ENCODE measurements around the gene CUEDC2.

The CUEDC2 gene

GRCh38 chr10:102432162-102432950 is at the start of gene CUEDC2:
TSS of gene CUEDC2 (minus strand) at chr10:102432574. CDS start at chr10:102425188, 7,386 bp downstream.
- H3K4me1 ChIP-seq (ENCODE audit: control insufficient read depth, insufficient read depth, low read length), result peaks cover 16% of the 10 kb centered on the region
- peak within 1 kb of the TSS; percentile 38 for H3K27ac ChIP-seq (ENCODE audit: low read depth, low read length)
- no peaks in the 10 kb centered on the region for H3K36me3 ChIP-seq (ENCODE audit: control insufficient read depth, insufficient read depth, low read length)
- peaks cover 42% of the 10 kb centered on the region for H3K27me3 ChIP-seq (ENCODE audit: control insufficient read depth, insufficient read depth, low read length)
- peak within 1 kb of the TSS; percentile 77 for H3K4me3 ChIP-seq (ENCODE audit: low read depth, low read length)
- H3K9ac ChIP-seq (ENCODE audit: low read depth, low read length), result peak within 1 kb of the TSS; percentile 58; the same call in 1 of the 2 replicates
- H3K9me3 ChIP-seq (ENCODE audit: control insufficient read depth, insufficient read depth, low read length), result no peaks in the 10 kb centered on the region

- Histone ChIP-seq H3K4me1 (ENCODE audit: control insufficient read depth, insufficient read depth, low read length) (no peaks in the 10 kb centered on the region), H3K27ac (ENCODE audit: low read depth, low read length) (no peak overlapping the region), H3K4me3 (ENCODE audit: low read depth, low read length) (no peak overlapping the region), H3K27me3 (ENCODE audit: control insufficient read depth, insufficient read depth, low read length) (no peaks in the 10 kb centered on the region), H3K9ac (ENCODE audit: low read depth, low read length) (no peak overlapping the region), H3K9me3 (ENCODE audit: control insufficient read depth, insufficient read depth, low read length) (no peaks in the 10 kb centered on the region), H3K36me3 (ENCODE audit: control insufficient read depth, insufficient read depth, low read length) (peaks cover 73% of the 10 kb centered on the region)
These were observed 48.0 kb upstream of the CUEDC2 start for GRCh38 chr10:102480396-102480795.

GRCh38 chr10:102479651-102480050 is 47.3 kb upstream of the CUEDC2 start:
- Histone ChIP-seq H3K36me3 (ENCODE audit: control insufficient read depth, insufficient read depth, low read length) (peaks cover 66% of the 10 kb centered on the region), H3K27ac (ENCODE audit: low read depth, low read length) (no peak overlapping the region), H3K4me1 (ENCODE audit: control insufficient read depth, insufficient read depth, low read length) (no peaks in the 10 kb centered on the region), H3K27me3 (ENCODE audit: control insufficient read depth, insufficient read depth, low read length) (no peaks in the 10 kb centered on the region), H3K9ac (ENCODE audit: low read depth, low read length) (no peak overlapping the region), H3K9me3 (ENCODE audit: control insufficient read depth, insufficient read depth, low read length) (no peaks in the 10 kb centered on the region), H3K4me3 (ENCODE audit: low read depth, low read length) (no peak overlapping the region)

GRCh38 chr10:102476466-102477141 is 44.2 kb upstream of the CUEDC2 start:
- Histone ChIP-seq H3K9ac (ENCODE audit: low read depth, low read length) (no peak overlapping the region), H3K4me1 (ENCODE audit: control insufficient read depth, insufficient read depth, low read length) (no peaks in the 10 kb centered on the region), H3K27me3 (ENCODE audit: control insufficient read depth, insufficient read depth, low read length) (no peaks in the 10 kb centered on the region), H3K27ac (ENCODE audit: low read depth, low read length) (no peak overlapping the region), H3K9me3 (ENCODE audit: control insufficient read depth, insufficient read depth, low read length) (no peaks in the 10 kb centered on the region), H3K4me3 (ENCODE audit: low read depth, low read length) (no peak overlapping the region), H3K36me3 (ENCODE audit: control insufficient read depth, insufficient read depth, low read length) (peaks cover 43% of the 10 kb centered on the region)

GRCh38 chr10:102475451-102476040 is 43.2 kb upstream of the CUEDC2 start:
- no peaks in the 10 kb centered on the region for H3K27me3 ChIP-seq (ENCODE audit: control insufficient read depth, insufficient read depth, low read length)
- H3K4me3 ChIP-seq (ENCODE audit: low read depth, low read length), result no peak overlapping the region
- H3K4me1 ChIP-seq (ENCODE audit: control insufficient read depth, insufficient read depth, low read length), result no peaks in the 10 kb centered on the region
- no peaks in the 10 kb centered on the region for H3K9me3 ChIP-seq (ENCODE audit: control insufficient read depth, insufficient read depth, low read length)
- H3K27ac ChIP-seq (ENCODE audit: low read depth, low read length), result no peak overlapping the region
- peaks cover 33% of the 10 kb centered on the region for H3K36me3 ChIP-seq (ENCODE audit: control insufficient read depth, insufficient read depth, low read length)
- no peak overlapping the region for H3K9ac ChIP-seq (ENCODE audit: low read depth, low read length)

- Histone ChIP-seq H3K9ac (ENCODE audit: low read depth, low read length) (no peak overlapping the region), H3K4me3 (ENCODE audit: low read depth, low read length) (no peak overlapping the region), H3K4me1 (ENCODE audit: control insufficient read depth, insufficient read depth, low read length) (no peaks in the 10 kb centered on the region), H3K9me3 (ENCODE audit: control insufficient read depth, insufficient read depth, low read length) (no peaks in the 10 kb centered on the region), H3K27ac (ENCODE audit: low read depth, low read length) (no peak overlapping the region), H3K27me3 (ENCODE audit: control insufficient read depth, insufficient read depth, low read length) (no peaks in the 10 kb centered on the region), H3K36me3 (ENCODE audit: control insufficient read depth, insufficient read depth, low read length) (peaks cover 26% of the 10 kb centered on the region)
These were observed 41.3 kb upstream of the CUEDC2 start for GRCh38 chr10:102473445-102474331.

GRCh38 chr10:102470579-102471546 is 38.5 kb upstream of the CUEDC2 start:
- no peak overlapping the region for H3K4me3 ChIP-seq (ENCODE audit: low read depth, low read length)
- no peak overlapping the region for H3K9ac ChIP-seq (ENCODE audit: low read depth, low read length)
- H3K27ac ChIP-seq (ENCODE audit: low read depth, low read length), result no peak overlapping the region
- H3K9me3 ChIP-seq (ENCODE audit: control insufficient read depth, insufficient read depth, low read length), result no peaks in the 10 kb centered on the region
- peaks cover 16% of the 10 kb centered on the region for H3K36me3 ChIP-seq (ENCODE audit: control insufficient read depth, insufficient read depth, low read length)
- no peaks in the 10 kb centered on the region for H3K4me1 ChIP-seq (ENCODE audit: control insufficient read depth, insufficient read depth, low read length)
- H3K27me3 ChIP-seq (ENCODE audit: control insufficient read depth, insufficient read depth, low read length), result no peaks in the 10 kb centered on the region

- H3K27ac ChIP-seq (ENCODE audit: low read depth, low read length), result no peak overlapping the region
- peaks cover 3% of the 10 kb centered on the region; the same call in 1 of the 2 replicates for H3K4me1 ChIP-seq (ENCODE audit: control insufficient read depth, insufficient read depth, low read length)
- no peak overlapping the region for H3K4me3 ChIP-seq (ENCODE audit: low read depth, low read length)
- H3K9me3 ChIP-seq (ENCODE audit: control insufficient read depth, insufficient read depth, low read length), result no peaks in the 10 kb centered on the region
- no peaks in the 10 kb centered on the region for H3K27me3 ChIP-seq (ENCODE audit: control insufficient read depth, insufficient read depth, low read length)
- H3K9ac ChIP-seq (ENCODE audit: low read depth, low read length), result no peak overlapping the region
- peaks cover 10% of the 10 kb centered on the region for H3K36me3 ChIP-seq (ENCODE audit: control insufficient read depth, insufficient read depth, low read length)
These were observed 36.3 kb upstream of the CUEDC2 start for GRCh38 chr10:102468683-102469082.

- Histone ChIP-seq H3K27ac (ENCODE audit: low read depth, low read length) (no peak overlapping the region), H3K9me3 (ENCODE audit: control insufficient read depth, insufficient read depth, low read length) (no peaks in the 10 kb centered on the region), H3K4me1 (ENCODE audit: control insufficient read depth, insufficient read depth, low read length) (peaks cover 8% of the 10 kb centered on the region; the same call in 1 of the 2 replicates), H3K9ac (ENCODE audit: low read depth, low read length) (no peak overlapping the region), H3K36me3 (ENCODE audit: control insufficient read depth, insufficient read depth, low read length) (0 out of 2 replicates have a peak, but pooled peaks cover 8% of the 10 kb centered on the region), H3K4me3 (ENCODE audit: low read depth, low read length) (no peak overlapping the region), H3K27me3 (ENCODE audit: control insufficient read depth, insufficient read depth, low read length) (no peaks in the 10 kb centered on the region)
These were observed 35.6 kb upstream of the CUEDC2 start for GRCh38 chr10:102467971-102468438.

Measured in HUES48 (cell line).